ENCODE results near the gene LRP10.
"Not testable (repeated sequence)": the region's sequence is repeated elsewhere in the genome, so short reads cannot be mapped to it uniquely, and the experiment has no call there.

LRP10 gene

DNA sequence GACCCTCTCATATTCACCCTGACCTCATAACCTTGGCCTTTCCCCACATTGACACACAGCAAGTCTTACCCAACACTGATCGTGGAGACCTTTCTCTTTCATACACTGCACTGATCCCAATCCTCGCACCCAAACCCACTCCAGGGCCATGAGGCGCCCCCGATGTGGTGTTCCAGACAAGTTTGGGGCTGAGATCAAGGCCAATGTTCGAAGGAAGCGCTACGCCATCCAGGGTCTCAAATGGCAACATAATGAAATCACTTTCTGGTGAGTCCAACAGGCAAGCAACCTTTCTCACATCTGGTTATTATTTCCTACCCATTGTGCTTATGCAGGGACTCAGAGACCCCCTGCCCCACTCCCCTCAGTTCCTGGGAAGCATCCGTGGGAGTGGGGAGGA, 29.8 kb upstream of the LRP10 start:
- H3K27ac ChIP-seq: peak overlapping the region in 10 of 21 experiments; percentile 1 to 66 (median 50)
- no peak overlapping the region for H3K4me3 ChIP-seq

- no peak overlapping the region for H3K4me3 ChIP-seq
- H3K27ac ChIP-seq: peak overlapping the region in 11 of 21 experiments; percentile 0 to 66 (median 31)
These were observed 29.1 kb upstream of the LRP10 start for GRCh38 chr14:22842211-22843122.

DNA sequence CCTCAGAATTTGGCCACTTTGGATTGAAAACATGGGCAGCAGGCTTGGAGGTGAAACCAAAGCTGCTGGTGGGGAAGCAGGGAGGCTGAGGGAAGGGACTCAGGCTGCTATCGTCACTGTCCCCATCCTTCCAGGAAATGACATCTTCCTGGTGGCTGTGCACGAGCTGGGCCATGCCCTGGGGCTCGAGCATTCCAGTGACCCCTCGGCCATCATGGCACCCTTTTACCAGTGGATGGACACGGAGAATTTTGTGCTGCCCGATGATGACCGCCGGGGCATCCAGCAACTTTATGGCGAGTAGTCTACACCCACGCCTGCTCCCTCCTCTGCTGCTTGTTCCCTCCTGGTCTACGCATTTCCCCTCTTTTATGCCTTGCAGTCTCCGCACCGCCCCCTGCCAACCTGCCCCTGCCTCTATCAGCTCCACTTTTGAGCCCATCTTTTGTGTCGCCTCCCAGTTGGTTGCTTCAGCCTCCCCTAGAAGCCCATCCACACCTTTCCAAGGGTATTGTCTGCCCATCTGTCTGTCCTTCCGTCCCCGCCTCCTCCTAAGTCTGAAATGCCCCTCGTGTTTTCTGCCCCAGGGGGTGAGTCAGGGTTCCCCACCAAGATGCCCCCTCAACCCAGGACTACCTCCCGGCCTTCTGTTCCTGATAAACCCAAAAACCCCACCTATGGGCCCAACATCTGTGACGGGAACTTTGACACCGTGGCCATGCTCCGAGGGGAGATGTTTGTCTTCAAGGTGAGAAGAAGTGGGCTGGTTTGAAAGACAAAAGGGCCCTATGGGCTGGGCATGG, 28.2 kb upstream of the LRP10 start:
- Histone ChIP-seq H3K27ac (peak overlapping the region in 9 of 21 experiments; percentile 0 to 63 (median 48)), H3K4me3 (no peak overlapping the region)

DNA sequence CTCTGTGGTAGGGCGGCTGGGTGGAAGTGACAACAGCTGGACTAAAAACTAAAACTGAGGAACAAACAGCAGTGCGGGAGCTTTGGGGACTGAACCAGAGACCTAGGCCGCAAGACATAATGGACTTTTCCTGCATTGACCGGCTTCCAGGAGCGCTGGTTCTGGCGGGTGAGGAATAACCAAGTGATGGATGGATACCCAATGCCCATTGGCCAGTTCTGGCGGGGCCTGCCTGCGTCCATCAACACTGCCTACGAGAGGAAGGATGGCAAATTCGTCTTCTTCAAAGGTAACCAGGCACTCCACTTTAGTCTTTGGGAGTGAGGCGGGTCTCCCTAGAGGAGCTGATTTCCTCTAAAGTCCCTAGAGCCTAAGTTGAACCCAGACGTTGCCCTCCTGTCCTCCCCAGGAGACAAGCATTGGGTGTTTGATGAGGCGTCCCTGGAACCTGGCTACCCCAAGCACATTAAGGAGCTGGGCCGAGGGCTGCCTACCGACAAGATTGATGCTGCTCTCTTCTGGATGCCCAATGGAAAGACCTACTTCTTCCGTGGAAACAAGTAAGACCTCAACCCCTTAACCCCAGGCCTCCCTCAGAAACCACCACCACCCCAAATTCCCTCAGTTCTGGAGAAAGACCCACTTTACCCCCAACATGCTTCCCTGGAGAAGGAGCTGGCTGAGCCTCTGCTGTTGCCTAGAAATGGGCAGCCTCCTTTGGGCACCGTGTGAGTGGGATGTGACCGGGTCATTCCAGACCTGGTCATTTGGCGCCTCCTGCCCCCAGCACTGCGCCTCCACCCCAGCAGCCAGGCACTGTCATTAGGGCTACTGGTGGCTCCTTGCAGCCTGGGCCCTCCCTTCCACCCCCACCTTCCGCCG, 27.1 kb upstream of the LRP10 start:
- H3K4me3 ChIP-seq: no peak overlapping the region
- H3K27ac ChIP-seq: peak overlapping the region in 11 of 21 experiments; percentile 6 to 92 (median 72)

- H3K4me3 ChIP-seq: no peak overlapping the region
- H3K27ac ChIP-seq: peak overlapping the region in 11 of 21 experiments; percentile 6 to 92 (median 72)
These were observed 26.5 kb upstream of the LRP10 start for GRCh38 chr14:22845103-22845394.

- no peak overlapping the region for H3K4me3 ChIP-seq
- H3K27ac ChIP-seq: peak overlapping the region in 19 of 21 experiments; percentile 49 to 92 (median 79)
These were observed 25.5 kb upstream of the LRP10 start for GRCh38 chr14:22845821-22846625.

- H3K27ac ChIP-seq: peak overlapping the region in 20 of 21 experiments; percentile 14 to 92 (median 79)
These were observed 24.7 kb upstream of the LRP10 start for GRCh38 chr14:22846811-22847307.

DNA sequence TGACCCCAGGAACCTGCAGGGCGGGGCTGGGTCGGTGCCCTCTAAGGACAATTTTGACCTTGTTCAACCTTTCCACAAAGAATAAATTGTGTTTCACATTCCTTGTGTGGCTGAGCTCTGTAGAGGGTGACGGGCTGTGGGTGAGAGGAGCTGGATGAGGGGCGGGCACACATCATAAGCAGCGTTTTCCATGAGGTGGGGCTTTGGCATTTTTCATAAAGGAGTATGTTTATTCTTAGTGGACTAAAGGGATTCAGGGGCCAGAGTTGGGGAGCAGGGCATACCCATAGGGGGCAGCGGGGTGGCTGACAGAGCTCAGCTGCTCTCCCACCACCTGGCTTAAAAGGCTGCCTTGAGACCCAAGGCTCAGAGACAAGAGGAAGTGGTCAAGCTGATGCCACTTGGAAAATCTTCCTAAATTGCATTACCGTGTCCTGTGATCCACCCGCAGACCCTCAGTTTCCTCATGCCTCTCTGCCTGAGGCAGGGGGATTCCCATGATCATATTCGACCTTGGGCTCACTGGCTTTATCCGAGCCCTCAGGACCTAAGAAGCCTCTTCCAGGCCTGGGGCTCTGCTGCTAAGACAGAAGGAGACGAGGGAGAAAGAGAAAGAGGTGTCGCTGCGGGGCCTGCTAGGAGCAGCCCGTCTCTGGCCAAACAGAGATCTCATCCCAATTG, 23.7 kb upstream of the LRP10 start:
- H3K27ac ChIP-seq: peak overlapping the region in 20 of 21 experiments; percentile 14 to 92 (median 79)
- H3K4me3 ChIP-seq: no peak overlapping the region

More at GRCh38 chr14:22846811-22847307, 24.7 kb upstream of the LRP10 start:
- H3K4me3 ChIP-seq: no peak overlapping the region

DNA sequence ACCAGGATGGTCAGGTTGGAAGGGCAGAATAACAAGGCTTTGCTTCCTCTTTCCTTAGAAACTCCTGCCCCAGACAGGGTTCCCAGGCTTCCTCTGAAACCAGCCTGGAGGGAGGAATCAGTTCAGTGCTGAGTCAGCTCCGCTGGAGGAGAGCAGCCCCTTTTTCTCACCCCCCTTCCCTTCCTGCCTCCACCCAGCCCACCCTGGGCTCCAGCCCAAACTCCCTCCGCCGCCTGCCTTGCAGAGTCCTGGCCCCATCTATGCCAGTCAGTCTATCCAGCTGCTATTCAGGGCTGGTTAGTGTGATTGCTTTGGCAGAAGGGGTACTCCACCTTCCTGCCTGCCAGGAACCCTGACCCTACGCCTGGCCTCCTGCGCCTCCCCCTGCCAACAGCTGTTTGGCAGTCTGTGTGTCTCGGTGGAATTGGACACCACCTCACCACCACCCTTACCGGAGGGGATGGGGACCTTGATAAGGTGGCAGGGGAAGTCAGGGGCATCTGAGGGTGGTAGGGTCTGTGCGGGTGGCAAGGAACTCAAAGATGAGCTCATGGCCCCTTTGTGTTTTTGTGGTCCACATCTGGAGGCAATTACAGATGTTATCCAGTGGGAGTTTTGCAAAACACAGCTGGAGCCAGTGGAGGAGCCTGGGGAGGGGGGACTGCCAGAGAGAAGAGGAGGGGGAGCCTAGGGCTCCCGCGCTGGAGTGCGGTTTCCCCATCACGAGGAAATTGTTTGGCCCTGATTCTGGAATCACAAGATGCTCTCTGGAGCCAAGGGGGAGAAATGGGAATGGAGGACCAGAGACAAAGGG, 23.0 kb upstream of the LRP10 start:
- H3K27ac ChIP-seq: peak overlapping the region in 20 of 21 experiments; percentile 69 to 92 (median 80)
- no peak overlapping the region for H3K4me3 ChIP-seq

DNA sequence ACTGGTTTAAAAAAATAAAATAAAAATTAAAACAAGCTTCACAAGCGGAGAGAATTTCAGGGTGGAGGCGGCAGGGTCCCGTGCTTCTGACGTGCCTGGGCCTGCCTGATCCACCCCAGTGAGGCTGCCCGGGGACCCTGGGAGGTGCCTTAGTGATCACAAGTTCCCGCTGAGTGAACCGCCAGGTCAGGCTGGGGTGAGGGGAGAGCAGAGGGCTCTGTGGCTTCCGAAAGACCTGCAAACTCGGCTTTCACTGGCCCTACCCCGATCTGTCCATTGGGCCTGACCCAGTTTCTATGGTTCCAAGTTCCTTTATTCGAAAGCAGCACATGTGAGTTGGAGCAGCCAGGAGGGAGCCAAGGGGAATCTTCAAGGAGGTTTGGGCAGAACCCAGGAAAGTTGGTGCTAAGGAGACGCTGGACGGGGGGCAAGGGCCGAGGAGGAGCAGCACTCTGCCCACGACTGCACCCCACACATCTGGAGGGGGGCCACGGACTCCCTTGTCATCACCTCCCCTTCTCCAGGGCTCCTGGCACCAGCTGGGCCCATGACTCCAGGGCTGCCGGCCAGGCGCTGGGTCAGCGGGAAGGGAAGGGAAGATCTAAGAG, 22.2 kb upstream of the LRP10 start:
- H3K4me3 ChIP-seq: no peak overlapping the region
- peak overlapping the region in 20 of 21 experiments; percentile 69 to 92 (median 80) for H3K27ac ChIP-seq

DNA sequence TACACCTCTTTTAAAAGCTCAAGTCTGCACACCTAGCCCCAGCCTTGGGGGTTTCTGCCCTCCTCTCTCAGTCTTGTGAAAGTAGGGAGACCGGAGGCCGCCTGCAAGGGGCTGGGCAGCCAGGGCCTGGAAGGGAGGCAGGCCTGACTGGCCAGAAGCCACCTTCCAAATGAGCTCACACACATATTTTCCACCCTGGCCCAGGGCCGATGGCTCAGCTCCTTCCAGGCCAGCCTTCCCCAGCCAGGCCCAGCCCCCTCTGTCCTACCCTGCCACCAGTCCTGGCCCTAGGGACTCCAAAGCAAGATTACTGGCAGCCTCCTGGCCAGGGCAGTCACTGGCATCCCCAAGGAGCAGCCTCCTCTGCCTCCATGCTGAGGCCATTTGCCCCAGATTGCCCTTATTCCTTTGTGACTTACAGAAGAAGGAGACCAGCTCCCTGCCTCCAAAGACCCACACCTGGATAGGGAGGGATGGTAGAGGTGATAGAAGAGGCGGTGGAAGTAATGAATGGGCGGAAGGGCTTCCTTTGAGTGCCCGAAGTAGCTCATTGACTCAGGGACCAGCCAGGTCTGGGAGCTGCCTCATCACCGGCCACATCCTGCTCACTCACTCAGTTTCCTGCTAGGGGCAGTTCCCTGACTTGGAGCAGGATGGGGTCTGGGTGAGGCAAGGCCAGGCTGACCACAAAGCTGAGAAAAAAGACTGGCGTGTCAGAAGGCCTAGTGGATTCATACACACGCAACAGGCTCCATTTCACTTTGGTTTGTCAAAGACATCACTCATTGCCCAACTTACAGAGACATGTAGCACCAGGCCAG, 20.4 kb upstream of the LRP10 start:
- peak overlapping the region in 20 of 21 experiments; percentile 38 to 88 (median 78) for H3K27ac ChIP-seq
- H3K4me3 ChIP-seq: no peak overlapping the region

- not testable (repeated sequence) for H3K4me3 ChIP-seq
- H3K27ac ChIP-seq: peak overlapping the region in 15 of 21 experiments; percentile 38 to 88 (median 79)
These were observed 19.4 kb upstream of the LRP10 start for GRCh38 chr14:22852178-22852577.

DNA sequence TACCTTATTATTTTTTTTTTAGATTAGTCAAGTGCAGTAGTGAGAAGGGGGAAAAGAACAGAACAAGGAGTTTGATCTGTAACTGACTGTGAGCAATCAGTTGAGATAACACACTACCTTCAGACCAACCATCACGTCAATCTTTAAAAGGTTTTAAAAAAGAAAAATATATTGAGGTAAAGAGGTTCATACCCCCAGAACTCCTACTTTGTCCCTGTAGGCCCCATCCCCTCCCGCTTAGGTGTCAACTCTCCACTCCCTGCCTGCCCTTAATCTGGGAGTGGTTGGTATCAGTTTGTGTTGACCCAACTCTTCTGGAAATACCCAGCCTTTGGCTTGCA, 19.0 kb upstream of the LRP10 start:
- Histone ChIP-seq H3K4me3 (no peak overlapping the region), H3K27ac (peak overlapping the region in 16 of 21 experiments; percentile 5 to 88 (median 50))

GRCh38 chr14:22852940-22853767, 18.4 kb upstream of the LRP10 start:
- H3K4me3 ChIP-seq: peak overlapping the region; percentile 6 to 36 (median 27)
- H3K27ac ChIP-seq: peak overlapping the region in 17 of 21 experiments; percentile 5 to 88 (median 64)

- not testable (repeated sequence) for H3K4me3 ChIP-seq, H3K27ac ChIP-seq
These were observed 17.2 kb upstream of the LRP10 start for GRCh38 chr14:22854296-22854695.
